HG03159 (cell line): ENCODE data around the gene PKIG.

Source experiments
- ATAC-seq: cut with Tn5 transposase; IDR thresholded peaks from one replicate; pipeline ENCODE4 v1.9.1; 2021; ENCODE audit warnings: mild to moderate bottlenecking, moderate library complexity; ENCODE audit not compliant: unreplicated experiment

PKIG gene

GRCh38 chr20:44616604-44616964 is 34.2 kb downstream of the PKIG start:
- no peak for ATAC-seq

GRCh38 chr20:44618318-44618731 is 35.9 kb downstream of the PKIG start:
- no peak for ATAC-seq

DNA sequence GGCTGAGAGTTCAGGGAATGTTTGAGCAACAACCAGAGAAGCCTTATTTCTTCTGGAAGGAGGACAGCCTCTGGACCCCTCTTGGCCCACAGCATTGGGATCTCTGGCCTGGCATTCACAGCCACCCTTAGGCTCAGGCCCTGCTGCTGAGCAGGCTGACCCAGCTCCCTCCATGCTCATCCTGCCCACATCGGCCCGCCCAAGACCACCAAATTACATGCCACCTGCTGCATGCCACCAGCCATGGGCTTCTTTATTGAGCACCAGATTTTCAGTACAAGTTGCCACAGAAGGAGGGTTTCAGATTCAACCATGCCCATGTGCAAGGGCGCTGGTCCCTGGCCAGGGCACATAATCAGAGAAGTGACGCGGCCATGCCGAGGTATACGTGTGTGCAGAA is 36.9 kb downstream of the PKIG start:
- ATAC-seq, result no peak

DNA sequence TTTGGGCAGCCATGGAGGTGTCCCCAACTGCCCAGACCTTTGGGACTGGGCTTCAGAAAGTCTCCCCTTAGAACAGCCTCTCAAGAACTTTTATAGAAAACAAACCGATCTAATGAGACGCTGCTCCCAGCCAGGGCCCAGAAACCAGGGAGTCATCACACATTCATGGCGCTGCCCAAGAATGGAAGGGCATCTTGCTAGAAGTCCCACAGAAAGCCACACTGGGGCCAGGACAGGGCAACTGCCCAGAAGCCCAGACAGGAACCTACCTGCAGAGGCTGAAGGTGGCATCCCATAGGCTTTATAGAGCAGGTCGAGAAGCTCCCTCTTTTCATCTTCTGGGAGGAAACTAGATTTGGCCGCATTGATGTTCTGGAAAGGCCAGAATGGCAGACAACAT is 37.7 kb downstream of the PKIG start:
- ATAC-seq, result no peak

DNA sequence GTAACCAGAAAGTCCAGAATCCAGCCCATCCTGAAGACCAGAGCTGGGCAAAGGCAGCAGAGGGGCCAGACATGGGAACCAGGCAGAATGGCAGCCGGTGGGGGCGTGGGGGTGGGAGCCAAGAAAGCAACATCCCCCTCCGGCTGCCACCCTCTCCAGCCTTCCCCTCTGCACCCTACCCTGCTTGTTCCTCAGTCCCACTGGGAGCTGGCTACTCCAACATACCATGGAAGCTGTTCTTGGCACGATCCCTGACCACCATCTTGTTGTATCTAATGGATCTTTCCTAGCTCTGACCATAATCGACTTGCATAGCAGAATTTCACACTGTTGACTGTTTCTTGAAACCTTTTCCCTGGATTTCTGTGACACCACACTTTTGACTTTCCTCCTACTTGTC is 38.9 kb downstream of the PKIG start:
- no peak for ATAC-seq

GRCh38 chr20:44621939-44622338 is 39.6 kb downstream of the PKIG start:
- no peak for ATAC-seq

GRCh38 chr20:44622501-44623270 is 40.3 kb downstream of the PKIG start:
- no peak for ATAC-seq

- no peak for ATAC-seq
Measured at GRCh38 chr20:44624152-44624551, 41.8 kb downstream of the PKIG start.

- ATAC-seq, result no peak
Measured at GRCh38 chr20:44624743-44625271, 42.4 kb downstream of the PKIG start.

DNA sequence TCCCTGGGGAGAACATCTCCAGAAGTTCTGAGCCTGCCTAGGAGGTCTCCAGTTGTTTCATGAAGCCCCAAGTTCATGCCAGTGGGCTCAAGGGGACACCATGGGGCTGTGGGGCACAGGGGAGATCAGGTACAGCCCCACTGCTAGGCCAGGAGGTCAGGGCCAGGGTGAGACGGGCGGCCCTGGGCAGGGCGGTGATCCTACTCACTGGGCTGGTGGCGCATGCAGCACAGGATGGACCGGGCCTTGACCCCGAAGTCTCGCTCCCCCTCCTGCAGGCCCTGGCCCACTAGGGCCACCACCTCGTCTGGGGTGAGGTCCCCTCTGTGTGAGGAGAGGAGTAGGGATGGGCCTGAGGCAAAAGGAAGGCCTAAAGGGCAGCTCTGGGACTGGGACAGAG is 43.0 kb downstream of the PKIG start:
- no peak for ATAC-seq

GRCh38 chr20:44626278-44626677 is 43.9 kb downstream of the PKIG start:
- ATAC-seq, result no peak

DNA sequence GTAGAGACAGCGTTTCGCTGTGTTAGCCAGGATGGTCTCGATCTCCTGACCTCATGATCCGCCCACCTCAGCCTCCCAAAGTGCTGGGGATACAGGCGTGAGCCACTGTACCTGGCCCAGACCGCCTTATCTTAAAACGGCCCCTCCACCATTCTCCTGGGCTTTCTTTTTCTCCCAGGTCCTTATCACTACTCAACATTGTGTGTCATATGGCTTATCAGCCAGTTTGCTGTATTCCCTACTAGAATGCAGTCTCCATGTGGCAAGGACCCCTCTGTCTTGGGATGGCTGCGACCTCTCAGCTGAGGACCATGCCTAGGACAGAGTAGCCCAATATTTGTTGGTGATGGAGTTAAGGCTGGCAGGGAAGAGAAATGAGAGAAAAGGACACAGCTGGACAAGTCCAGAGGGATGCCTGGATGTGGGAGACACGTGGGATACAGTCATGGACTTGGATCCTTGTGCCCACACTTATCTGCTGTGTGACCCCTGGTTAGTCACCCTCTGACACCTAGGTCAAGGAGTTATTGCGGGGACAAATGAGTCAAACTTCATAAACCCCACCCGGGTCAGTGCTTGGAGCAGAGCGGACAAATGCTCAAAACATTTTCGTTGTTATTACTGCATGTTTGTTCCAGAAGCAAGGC is 45.1 kb downstream of the PKIG start:
- no peak for ATAC-seq

DNA sequence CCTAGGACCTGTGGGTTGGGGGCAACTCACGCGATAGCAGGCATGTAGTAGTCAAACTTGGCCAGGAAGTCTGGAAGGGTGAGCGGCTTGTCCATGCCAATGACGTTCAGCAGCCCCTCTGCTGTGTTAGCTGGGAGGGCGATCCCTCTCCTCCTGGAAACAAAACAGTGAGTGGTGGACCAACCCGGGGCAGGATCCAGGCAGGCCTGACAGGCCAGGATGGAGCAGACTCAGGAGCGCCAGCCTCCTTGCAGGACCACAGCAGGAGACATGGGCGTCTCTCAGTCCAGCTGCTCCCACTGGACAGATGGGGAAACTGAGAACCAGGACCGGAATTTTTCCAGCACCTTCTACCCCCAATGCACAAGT is 46.6 kb downstream of the PKIG start:
- ATAC-seq, result no peak

DNA sequence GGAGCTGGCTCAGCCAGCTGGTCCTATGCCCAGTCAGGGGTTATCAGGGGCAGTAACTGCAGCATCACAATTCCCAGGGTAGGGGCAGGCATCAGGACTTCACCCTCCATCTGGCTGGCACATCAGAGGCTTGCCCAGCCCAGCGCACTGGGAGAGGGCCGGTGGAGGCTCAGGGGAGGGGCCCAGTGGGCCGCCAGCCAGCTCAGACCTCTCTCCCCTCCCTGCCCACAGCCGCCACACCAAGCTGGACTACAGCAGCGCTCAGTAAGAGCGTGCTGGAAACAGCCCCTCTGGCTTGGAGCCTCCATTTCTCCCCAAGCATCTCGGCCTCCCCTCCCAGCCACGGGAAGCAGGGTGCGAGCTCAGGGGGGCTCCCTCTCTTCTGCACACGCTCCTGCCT is 47.2 kb downstream of the PKIG start:
- no peak for ATAC-seq

DNA sequence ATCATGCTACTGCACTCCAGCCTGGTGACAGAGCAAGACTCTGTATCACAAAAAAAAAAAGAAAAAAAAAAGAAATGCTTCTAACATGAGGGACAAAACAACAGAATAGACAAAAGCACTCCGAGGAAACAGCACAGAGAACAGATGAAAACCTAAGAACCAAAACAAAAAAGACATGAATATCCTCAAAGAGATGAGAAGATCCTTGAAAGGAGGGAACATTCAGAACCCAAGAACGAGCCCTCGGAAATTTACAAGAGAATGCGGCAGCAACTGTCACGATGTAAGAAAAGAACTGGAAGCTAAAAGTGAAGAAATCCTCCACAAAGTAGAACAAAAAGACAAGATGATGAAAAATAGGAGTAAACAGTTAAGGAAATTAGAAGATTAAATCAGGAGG is 47.9 kb downstream of the PKIG start:
- ATAC-seq, result no peak

DNA sequence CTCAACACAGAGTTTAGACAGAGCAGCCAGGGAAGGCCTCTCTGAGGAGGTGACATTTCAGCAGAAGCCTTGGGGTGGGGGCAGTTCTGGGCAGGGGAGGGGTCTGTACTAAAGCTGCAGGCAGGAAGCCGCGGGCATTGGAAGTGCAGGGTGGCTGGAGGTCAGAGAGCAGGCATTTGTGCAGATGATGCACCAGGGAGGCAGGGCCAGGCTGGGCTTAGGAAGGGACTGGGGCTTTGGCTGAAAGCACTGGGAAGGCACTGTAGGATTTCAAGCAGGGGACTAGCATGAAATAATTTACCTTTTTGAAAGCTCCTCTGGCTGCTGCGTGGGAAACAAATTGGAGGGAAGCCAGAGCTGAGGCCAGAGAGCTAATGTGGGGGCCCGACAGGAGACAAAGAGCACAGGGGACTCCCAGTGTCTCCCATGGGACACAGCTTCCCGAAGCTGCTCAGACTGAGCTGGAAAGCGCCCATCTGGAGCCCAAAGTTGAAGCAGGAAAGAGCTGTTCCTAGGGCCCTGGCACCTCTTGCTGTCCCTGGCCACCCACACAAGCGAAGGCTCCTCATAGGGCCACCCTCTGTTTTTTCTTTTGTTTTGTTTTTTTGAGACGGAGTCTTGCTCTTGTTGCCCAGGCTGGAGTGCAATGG is 49.8 kb downstream of the PKIG start:
- no peak for ATAC-seq

DNA sequence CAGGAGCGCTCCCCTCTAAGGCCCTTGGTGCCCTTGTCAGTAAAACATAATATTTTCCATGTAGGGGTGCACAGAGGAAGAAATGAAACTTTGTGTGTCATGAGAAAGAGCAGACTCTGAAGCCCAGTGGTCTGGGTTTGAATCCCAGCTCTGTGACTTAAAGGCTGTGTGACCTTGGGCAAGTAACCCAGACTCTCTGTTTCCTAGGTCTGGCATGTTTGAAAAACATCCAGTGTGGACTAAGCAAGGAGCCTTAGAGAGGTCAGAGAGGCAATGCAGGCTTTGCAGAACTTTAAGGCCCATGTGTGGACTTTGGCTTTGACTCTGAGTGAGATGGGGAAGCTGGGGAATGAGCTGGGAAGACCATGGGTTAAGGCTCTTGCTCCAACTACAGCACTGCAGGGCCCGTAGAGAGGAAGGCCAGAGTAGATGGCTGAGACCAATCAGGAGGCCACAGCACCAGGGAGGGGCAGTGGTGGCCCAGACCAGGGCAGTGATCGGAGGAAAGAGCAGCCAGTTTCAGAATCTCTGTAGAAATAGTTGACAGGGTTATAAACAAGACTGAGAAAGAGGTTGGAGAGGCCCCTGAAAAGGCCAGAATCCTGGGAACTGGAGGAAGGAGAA is 50.9 kb downstream of the PKIG start:
- no peak for ATAC-seq

GRCh38 chr20:44633872-44634600 is 51.7 kb downstream of the PKIG start:
- ATAC-seq, result no peak

- ATAC-seq, result no peak
Measured at GRCh38 chr20:44635877-44636276, 53.5 kb downstream of the PKIG start.

- ATAC-seq, result no peak
Measured at GRCh38 chr20:44637042-44637441, 54.7 kb downstream of the PKIG start.
